DND-41 (cell line): ENCODE results near the gene GPC6.

Source experiments
- ATAC-seq: fragments of 200-7000 bp; cut with Tn5 transposase; 3 replicates; pipeline ENCODE4 v1.9.1; 2021; ENCODE audit warnings: low read depth; ENCODE audit not compliant: insufficient read depth
- DNase-seq: peaks from one replicate; pipeline ENCODE4 v3.0.0-alpha.2; 2020
- H2AFZ ChIP-seq: 2 replicates; pipeline ENCODE4 v1.6.0; 2012; ENCODE audit warnings: low read depth, low read length
- H3K27ac ChIP-seq: 2 replicates; pipeline ENCODE4 v1.5.1; 2012; ENCODE audit warnings: low read length, inconsistent platforms
- H3K27me3 ChIP-seq: fragments of 200-600 bp; sonication (generic); 2 replicates; pipeline ENCODE4 v1.6.0; 2012; ENCODE audit warnings: low read length, mild to moderate bottlenecking, inconsistent platforms; ENCODE audit not compliant: insufficient read depth, poor library complexity
- H3K36me3 ChIP-seq: 2 replicates; pipeline ENCODE4 v1.5.1; 2012; ENCODE audit warnings: low read length, inconsistent platforms; ENCODE audit not compliant: insufficient read depth
- H3K4me1 ChIP-seq: 2 replicates; pipeline ENCODE4 v1.5.1; 2012; ENCODE audit warnings: mild to moderate bottlenecking, low read length; ENCODE audit not compliant: insufficient read depth
- H3K4me2 ChIP-seq: 2 replicates; pipeline ENCODE4 v1.6.0; 2012; ENCODE audit warnings: mild to moderate bottlenecking, moderate library complexity, low read length, inconsistent platforms; ENCODE audit not compliant: insufficient read depth
- H3K4me3 ChIP-seq, 2 experiments: fragments of 200-600 bp in 1 of 2; shearing (Covaris generic) in 1 of 2; 2 replicates each; pipeline ENCODE4 v1.5.1; 2012 to 2016; ENCODE audit warnings: inconsistent platforms in 2 of 2, low read length in 2 of 2, mild to moderate bottlenecking in 2 of 2, low read depth in 1 of 2, moderate library complexity in 1 of 2
- H3K79me2 ChIP-seq: 2 replicates; pipeline ENCODE4 v1.6.0; 2012; ENCODE audit warnings: low read length, inconsistent platforms; ENCODE audit not compliant: insufficient read depth
- H3K9ac ChIP-seq: 2 replicates; pipeline ENCODE4 v1.6.0; 2012; ENCODE audit warnings: low read depth, mild to moderate bottlenecking, inconsistent platforms, low read length, moderate library complexity
- H3K9me3 ChIP-seq: 2 replicates; pipeline ENCODE4 v1.5.1; 2012; ENCODE audit warnings: low read length, moderate library complexity, mild to moderate bottlenecking, inconsistent platforms; ENCODE audit not compliant: insufficient read depth, severe bottlenecking
- H4K20me1 ChIP-seq: 2 replicates; pipeline ENCODE4 v1.6.0; 2012; ENCODE audit warnings: low read length; ENCODE audit not compliant: insufficient read depth
- CTCF ChIP-seq: IDR thresholded peaks from 2 replicates; pipeline ENCODE4 v1.5.1; 2012; ENCODE audit warnings: borderline replicate concordance, low read length, moderate library complexity, mild to moderate bottlenecking; ENCODE audit not compliant: poor library complexity, severe bottlenecking; ENCODE audit errors: extremely low read depth
- EZH2 ChIP-seq: IDR thresholded peaks from 3 replicates; pipeline ENCODE4 v1.6.1; 2012; ENCODE audit warnings: borderline replicate concordance, low read depth, mild to moderate bottlenecking, moderate library complexity, low read length, inconsistent platforms; ENCODE audit not compliant: severe bottlenecking

GPC6 gene

GRCh38 chr13:94303644-94304174 lies 1077.1 kb downstream of the GPC6 start:
- ATAC-seq (no peak), DNase-seq (no peak)
- TF ChIP-seq CTCF (no peak), EZH2 (no peak)
- Histone ChIP-seq H3K27me3 (peaks cover 3% of the 10 kb centered on the region), H3K79me2 (no peaks in the 10 kb centered on the region), H3K4me2 (no peak overlapping the region), H3K4me1 (no peaks in the 10 kb centered on the region), H3K9ac (no peak overlapping the region), H3K36me3 (no peaks in the 10 kb centered on the region), H4K20me1 (no peaks in the 10 kb centered on the region), H3K9me3 (no peaks in the 10 kb centered on the region), H3K4me3 (no peak overlapping the region), H2AFZ (no peak overlapping the region), H3K27ac (no peak overlapping the region)

- no peak for ATAC-seq
- H3K9ac ChIP-seq, result no peak overlapping the region
- H3K9me3 ChIP-seq, result no peaks in the 10 kb centered on the region
- no peaks in the 10 kb centered on the region for H3K36me3 ChIP-seq
- no peak overlapping the region for H3K27ac ChIP-seq
- no peak for DNase-seq
- H3K79me2 ChIP-seq, result no peaks in the 10 kb centered on the region
- H4K20me1 ChIP-seq, result no peaks in the 10 kb centered on the region
- H3K4me1 ChIP-seq, result no peaks in the 10 kb centered on the region
- no peaks in the 10 kb centered on the region for H3K27me3 ChIP-seq
- H3K4me2 ChIP-seq, result no peak overlapping the region
- TF ChIP-seq EZH2 (no peak), CTCF (no peak)
- H2AFZ ChIP-seq, result no peak overlapping the region
- H3K4me3 ChIP-seq, result no peak overlapping the region
Measured at GRCh38 chr13:94305033-94305432, 1078.4 kb downstream of the GPC6 start.

- H3K79me2 ChIP-seq, result no peaks in the 10 kb centered on the region
- no peak overlapping the region for H3K4me3 ChIP-seq
- no peak overlapping the region for H3K27ac ChIP-seq
- DNase-seq, result no peak
- no peak for TF ChIP-seq EZH2
- TF ChIP-seq CTCF, result no peak
- no peaks in the 10 kb centered on the region for H3K36me3 ChIP-seq
- H2AFZ ChIP-seq, result no peak overlapping the region
- no peaks in the 10 kb centered on the region for H3K27me3 ChIP-seq
- no peak for ATAC-seq
- H3K9me3 ChIP-seq, result no peaks in the 10 kb centered on the region
- H3K4me1 ChIP-seq, result no peaks in the 10 kb centered on the region
- H4K20me1 ChIP-seq, result no peaks in the 10 kb centered on the region
- no peak overlapping the region for H3K4me2 ChIP-seq
- no peak overlapping the region for H3K9ac ChIP-seq
Measured at GRCh38 chr13:94305463-94305862, 1078.9 kb downstream of the GPC6 start.

- Histone ChIP-seq H3K4me2 (no peak overlapping the region), H2AFZ (no peak overlapping the region), H3K27me3 (no peaks in the 10 kb centered on the region), H3K4me1 (no peaks in the 10 kb centered on the region), H4K20me1 (no peaks in the 10 kb centered on the region), H3K9ac (no peak overlapping the region), H3K4me3 (no peak overlapping the region), H3K27ac (no peak overlapping the region), H3K9me3 (no peaks in the 10 kb centered on the region), H3K36me3 (no peaks in the 10 kb centered on the region), H3K79me2 (no peaks in the 10 kb centered on the region)
- no peak for DNase-seq
- TF ChIP-seq CTCF, result no peak
- TF ChIP-seq EZH2, result no peak
- no peak for ATAC-seq
Measured at GRCh38 chr13:94305934-94306333, 1079.3 kb downstream of the GPC6 start.
